LNCAP (cell line): ENCODE measurements around the gene TTLL6.

Source experiments
- TF ChIP-seq, protein P1 (sequence below): fragments of 450-650 bp; IDR thresholded peaks from 2 replicates; pipeline ENCODE4 v1.5.1; 2017; ENCODE audit warnings: mild to moderate bottlenecking

TTLL6 gene

GRCh38 chr17:48749621-48750553, 67.1 kb downstream of the TTLL6 start:
- TF ChIP-seq, protein P1, sequence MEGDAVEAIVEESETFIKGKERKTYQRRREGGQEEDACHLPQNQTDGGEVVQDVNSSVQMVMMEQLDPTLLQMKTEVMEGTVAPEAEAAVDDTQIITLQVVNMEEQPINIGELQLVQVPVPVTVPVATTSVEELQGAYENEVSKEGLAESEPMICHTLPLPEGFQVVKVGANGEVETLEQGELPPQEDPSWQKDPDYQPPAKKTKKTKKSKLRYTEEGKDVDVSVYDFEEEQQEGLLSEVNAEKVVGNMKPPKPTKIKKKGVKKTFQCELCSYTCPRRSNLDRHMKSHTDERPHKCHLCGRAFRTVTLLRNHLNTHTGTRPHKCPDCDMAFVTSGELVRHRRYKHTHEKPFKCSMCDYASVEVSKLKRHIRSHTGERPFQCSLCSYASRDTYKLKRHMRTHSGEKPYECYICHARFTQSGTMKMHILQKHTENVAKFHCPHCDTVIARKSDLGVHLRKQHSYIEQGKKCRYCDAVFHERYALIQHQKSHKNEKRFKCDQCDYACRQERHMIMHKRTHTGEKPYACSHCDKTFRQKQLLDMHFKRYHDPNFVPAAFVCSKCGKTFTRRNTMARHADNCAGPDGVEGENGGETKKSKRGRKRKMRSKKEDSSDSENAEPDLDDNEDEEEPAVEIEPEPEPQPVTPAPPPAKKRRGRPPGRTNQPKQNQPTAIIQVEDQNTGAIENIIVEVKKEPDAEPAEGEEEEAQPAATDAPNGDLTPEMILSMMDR: no peak

GRCh38 chr17:48748718-48749566, 68.1 kb downstream of the TTLL6 start:
- TF ChIP-seq, protein P1: no peak

- TF ChIP-seq, protein P1: no peak
Observed at GRCh38 chr17:48747445-48748363, 69.3 kb downstream of the TTLL6 start.

DNA sequence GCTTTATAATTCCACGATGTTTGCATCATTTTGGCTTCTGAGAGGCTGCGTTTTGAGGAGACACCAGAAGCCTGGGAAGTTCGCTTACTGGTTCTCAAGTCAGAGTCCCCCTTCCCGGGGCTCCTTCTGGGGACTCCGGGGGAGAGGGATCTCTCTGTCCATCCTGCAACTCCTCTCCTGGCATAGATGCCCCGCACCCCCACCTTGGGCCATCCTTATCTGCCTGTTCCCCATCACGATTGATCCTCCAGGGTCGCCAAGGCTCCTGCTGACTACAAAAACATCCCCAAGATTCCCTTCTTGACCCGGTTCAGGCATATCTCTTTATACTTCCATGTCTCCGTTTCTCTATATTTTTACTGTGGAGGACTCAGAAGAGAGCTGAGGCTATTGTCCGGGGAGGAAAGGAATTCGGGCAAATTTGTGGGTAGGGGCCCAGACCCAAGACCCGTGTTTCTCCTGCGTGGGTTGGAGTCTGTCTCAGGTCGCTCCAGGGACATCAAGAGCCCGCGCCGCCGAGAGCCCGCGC, 70.0 kb downstream of the TTLL6 start:
- TF ChIP-seq, protein P1: no peak

GRCh38 chr17:48745381-48746275, 71.4 kb downstream of the TTLL6 start:
- TF ChIP-seq, protein P1: no peak

GRCh38 chr17:48740537-48740936, 76.5 kb downstream of the TTLL6 start:
- TF ChIP-seq, protein P1: no peak
